Tibial artery (tissue), 4 donors: ENCODE results near the gene MYO9A.

ENCODE experiments used
- DNase-seq, 2 donors: peaks; one replicate each; pipeline ENCODE4 v3.0.0-alpha.2; 2019
- H3K27ac ChIP-seq, 2 donors: fragments of 200-600 bp; sonication (generic) in 1 of 2; 1 replicate in 1 of 2; 2 replicates in 1 of 2; pipeline ENCODE4 v1.5.1; 2018 to 2019; ENCODE audit warnings: mild to moderate bottlenecking in 1 of 2
- H3K27me3 ChIP-seq, 2 donors: fragments of 200-600 bp; sonication (generic) in 1 of 2; one replicate each; pipeline versions ENCODE4 v1.5.1 to v1.6.0; 2016 to 2019
- H3K36me3 ChIP-seq, 3 donors: fragments of 200-600 bp; sonication (generic) in 2 of 3; one replicate each; pipeline ENCODE4 v1.5.1; 2016 to 2019; ENCODE audit warnings: mild to moderate bottlenecking in 2 of 3
- H3K4me1 ChIP-seq, 4 donors: fragments of 200-600 bp; sonication (generic) in 2 of 4; 1 replicate in 3 of 4; 2 replicates in 1 of 4; pipeline ENCODE4 v1.5.1; 2016 to 2019
- H3K4me3 ChIP-seq, 2 donors: fragments of 200-600 bp; sonication (generic) in 1 of 2; 1 replicate in 1 of 2; 2 replicates in 1 of 2; pipeline ENCODE4 v1.5.1; 2018 to 2019; ENCODE audit warnings: mild to moderate bottlenecking in 2 of 2
- H3K9me3 ChIP-seq, 3 donors: fragments of 200-600 bp; sonication (generic) in 1 of 3; one replicate each; pipeline ENCODE4 v1.5.1; 2016 to 2019
- CTCF ChIP-seq, 2 experiments: fragments of 200-600 bp in 1 of 2; fragments of 450-650 bp in 1 of 2; IDR thresholded peaks; one replicate each; pipeline ENCODE4 v1.5.1; 2017 to 2019; ENCODE audit warnings: antibody characterized with exemption in 2 of 2, mild to moderate bottlenecking in 1 of 2, moderate library complexity in 1 of 2
- intact Hi-C: fragments of 100-400 bp; cut with DNase I; formaldehyde crosslinking; loops from one replicate; pipeline ENCODE4 v1.15.0; 2023; ENCODE audit warnings: low total_unique reads

The MYO9A gene

GRCh38 chr15:71779073-71779797 lies 338.7 kb downstream of the MYO9A start:
- no peak for TF ChIP-seq CTCF (IDR thresholded peaks at IDR 0.05)
- no peak for DNase-seq
- H3K9me3 ChIP-seq: no peaks in the 10 kb centered on the region
- no peak overlapping the region for H3K4me3 ChIP-seq
- peaks cover 0 to 29% (median 16%) of the 10 kb centered on the region in 4 donors for H3K4me1 ChIP-seq
- H3K36me3 ChIP-seq: peaks cover 0 to 10% (median 0%) of the 10 kb centered on the region in 3 donors
- H3K27me3 ChIP-seq: no peaks in the 10 kb centered on the region
- intact Hi-C loops: no loop called here
- peak overlapping the region; percentile 62 to 67 for H3K27ac ChIP-seq

GRCh38 chr15:71777216-71777943 lies 340.6 kb downstream of the MYO9A start:
- Histone ChIP-seq H3K27ac (no peak overlapping the region), H3K27me3 (no peaks in the 10 kb centered on the region), H3K9me3 (no peaks in the 10 kb centered on the region), H3K36me3 (peaks cover 0 to 11% (median under 1%) of the 10 kb centered on the region in 3 donors), H3K4me3 (no peak overlapping the region), H3K4me1 (peaks cover 0 to 21% (median 16%) of the 10 kb centered on the region in 4 donors)
- DNase-seq: no peak
- intact Hi-C loops: no loop called here
- no peak for TF ChIP-seq CTCF (IDR thresholded peaks at IDR 0.05)

GRCh38 chr15:71776304-71776703 lies 341.6 kb downstream of the MYO9A start:
- H3K4me1 ChIP-seq: peaks cover 0 to 19% (median 14%) of the 10 kb centered on the region in 4 donors
- no peaks in the 10 kb centered on the region for H3K9me3 ChIP-seq
- intact Hi-C loops: no loop called here
- H3K27ac ChIP-seq: no peak overlapping the region
- H3K4me3 ChIP-seq: no peak overlapping the region
- no peak for DNase-seq
- H3K36me3 ChIP-seq: peaks cover 7 to 20% (median 10%) of the 10 kb centered on the region in 3 donors
- TF ChIP-seq CTCF (IDR thresholded peaks at IDR 0.05): no peak
- no peaks in the 10 kb centered on the region for H3K27me3 ChIP-seq

GRCh38 chr15:71775856-71776255 lies 342.1 kb downstream of the MYO9A start:
- no peak for DNase-seq
- H3K4me3 ChIP-seq: no peak overlapping the region
- intact Hi-C loops: no loop called here
- H3K36me3 ChIP-seq: peaks cover 8 to 24% (median 10%) of the 10 kb centered on the region in 3 donors
- no peak for TF ChIP-seq CTCF (IDR thresholded peaks at IDR 0.05)
- H3K9me3 ChIP-seq: no peaks in the 10 kb centered on the region
- H3K4me1 ChIP-seq: peaks cover 0 to 14% (median 11%) of the 10 kb centered on the region in 4 donors
- H3K27ac ChIP-seq: no peak overlapping the region
- H3K27me3 ChIP-seq: no peaks in the 10 kb centered on the region

- intact Hi-C loops: no loop called here
These were observed 344.6 kb downstream of the MYO9A start for GRCh38 chr15:71773206-71773859.

More at GRCh38 chr15:71773206-71773859, 344.6 kb downstream of the MYO9A start:
- Histone ChIP-seq H3K27me3 (no peaks in the 10 kb centered on the region), H3K27ac (no peak overlapping the region), H3K4me1 (no peaks in the 10 kb centered on the region), H3K4me3 (no peak overlapping the region), H3K36me3 (peaks cover 8 to 24% (median 10%) of the 10 kb centered on the region in 3 donors), H3K9me3 (no peaks in the 10 kb centered on the region)
- DNase-seq: no peak
- TF ChIP-seq CTCF (IDR thresholded peaks at IDR 0.05): no peak
